NCI-H524 treated with DMSO at 0.1 percent for 48 hours (cell line): ENCODE measurements around the gene APLN.

Source experiments
- DNase-seq: peaks from one replicate; lab custom pipeline; 2025; lab: John Stamatoyannopoulos, UW

Gene APLN

GRCh38 chrX:129596077-129596476, 58.7 kb downstream of the APLN start:
- DNase-seq: no peak
